Fibroblast of skin of abdomen (primary cell): ENCODE measurements around the gene VIPR2.

Experiments used
- DNase-seq: peaks from one replicate; pipeline ENCODE4 v3.0.0-alpha.2; 2013

The VIPR2 gene

DNA sequence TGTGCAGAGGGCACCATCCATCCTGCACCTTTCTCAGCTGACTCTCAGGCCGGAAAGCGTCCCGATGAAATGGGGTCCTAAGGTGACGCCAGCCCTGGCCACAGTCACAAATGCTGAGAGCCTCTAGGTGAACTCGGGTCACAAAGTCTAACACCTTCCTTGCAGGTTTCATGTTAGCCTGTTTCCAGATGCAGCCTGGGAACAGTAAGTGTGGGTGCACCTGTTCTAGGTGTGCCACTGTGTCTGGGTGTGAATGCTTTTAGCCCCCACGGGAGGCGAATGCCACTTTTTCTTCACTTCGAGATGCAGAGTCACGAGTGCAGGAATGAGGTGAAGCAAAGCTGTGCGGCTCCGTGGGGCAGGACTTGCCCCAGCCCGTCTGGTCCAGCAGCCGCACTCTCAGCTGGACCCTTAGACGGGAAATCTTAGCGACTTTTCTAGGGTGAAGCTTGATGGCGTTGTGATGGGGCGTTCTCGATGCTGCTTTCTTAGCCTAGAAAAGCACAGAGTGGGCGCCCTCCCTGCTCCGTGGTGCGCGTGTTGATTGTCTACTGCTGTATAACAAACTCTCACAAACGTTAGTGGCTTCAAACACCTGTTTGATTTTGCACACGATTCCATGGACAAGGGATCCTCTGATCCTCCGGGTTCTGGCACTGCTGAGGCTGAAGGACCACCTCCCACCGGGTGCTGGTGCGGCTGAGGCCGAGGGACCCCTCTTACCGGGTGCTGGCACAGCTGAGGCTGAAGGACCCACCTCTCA, 13.6 kb upstream of the VIPR2 start:
- no peak for DNase-seq

DNA sequence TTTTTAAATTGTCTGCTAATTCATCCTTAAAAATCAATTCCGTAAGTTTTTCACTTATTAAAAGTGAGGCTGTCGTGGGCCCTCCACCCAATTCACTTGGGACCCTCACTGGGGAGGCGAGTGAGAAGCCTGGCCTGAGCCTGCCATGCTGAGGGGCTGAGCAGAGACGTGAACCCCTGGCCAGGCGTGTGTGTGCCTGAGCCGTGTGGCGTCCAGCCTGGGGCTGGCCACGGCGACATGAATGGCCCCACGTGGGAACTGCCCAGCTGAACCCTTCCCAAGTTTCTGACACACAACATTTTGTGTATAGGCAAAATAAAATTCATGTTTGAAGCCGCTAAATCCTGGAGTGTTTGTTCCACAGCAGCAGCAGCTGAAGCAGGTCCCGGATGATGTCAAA, 13.0 kb upstream of the VIPR2 start:
- DNase-seq = no peak

DNA sequence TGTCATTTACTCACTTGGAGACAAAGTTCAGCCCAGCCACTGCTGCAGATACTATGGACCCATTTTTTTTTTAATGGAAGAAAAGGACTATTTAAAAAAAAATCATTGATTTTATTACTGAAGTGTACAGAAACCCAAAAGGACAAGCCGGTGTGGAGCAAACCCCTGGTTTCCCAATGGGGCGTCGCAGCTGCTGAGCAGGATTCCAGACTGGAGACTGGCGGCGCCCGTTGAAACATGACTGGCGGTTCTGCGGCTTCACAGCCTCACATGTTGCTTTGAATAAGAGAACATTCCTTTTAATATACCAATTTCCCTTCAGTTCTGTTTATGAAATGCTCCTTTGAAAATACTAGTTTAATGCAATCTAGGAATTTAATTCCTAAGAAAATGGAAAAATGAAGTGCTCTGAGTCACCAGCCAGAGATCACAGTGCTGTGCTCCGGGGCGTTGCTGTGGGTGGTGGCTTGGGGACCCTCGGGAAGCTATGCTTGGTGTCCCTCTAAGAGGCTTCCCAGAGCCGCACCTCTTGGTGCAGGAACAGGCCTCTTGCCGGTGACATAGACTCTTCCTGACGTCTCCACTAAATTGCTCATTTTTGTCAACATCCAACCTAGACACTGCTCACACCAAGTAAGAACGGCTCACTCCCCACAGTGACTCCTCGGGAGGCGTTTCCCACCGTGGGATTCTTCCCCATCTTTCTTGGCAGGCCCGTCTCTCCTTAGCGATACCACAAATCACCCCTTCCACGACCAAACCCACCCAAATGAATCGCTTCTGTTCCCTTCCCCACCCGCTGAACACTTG, 12.0 kb upstream of the VIPR2 start:
- no peak for DNase-seq

GRCh38 chr7:159155410-159155809, 10.7 kb upstream of the VIPR2 start:
- no peak for DNase-seq

DNA sequence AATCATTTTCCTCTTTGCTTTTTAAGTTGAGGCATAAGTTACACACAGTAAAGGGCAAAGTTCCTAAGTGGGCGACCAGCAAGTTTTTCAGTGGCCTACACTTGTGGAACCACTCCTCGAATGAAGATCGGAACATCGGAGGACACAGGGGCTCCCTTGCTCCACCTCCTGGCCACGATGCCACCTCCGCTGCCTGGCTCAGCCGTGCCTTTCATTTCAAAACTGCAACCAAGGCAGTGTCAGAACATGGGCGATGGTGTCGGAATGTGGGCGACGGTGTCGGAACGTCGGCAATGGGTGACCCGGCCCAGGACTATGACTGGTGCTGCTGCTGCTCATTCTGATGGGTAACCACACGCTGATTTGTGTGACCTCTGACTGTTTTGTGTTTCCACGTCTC, 9.6 kb upstream of the VIPR2 start:
- no peak for DNase-seq

GRCh38 chr7:159153511-159153910, 8.8 kb upstream of the VIPR2 start:
- DNase-seq = no peak

DNA sequence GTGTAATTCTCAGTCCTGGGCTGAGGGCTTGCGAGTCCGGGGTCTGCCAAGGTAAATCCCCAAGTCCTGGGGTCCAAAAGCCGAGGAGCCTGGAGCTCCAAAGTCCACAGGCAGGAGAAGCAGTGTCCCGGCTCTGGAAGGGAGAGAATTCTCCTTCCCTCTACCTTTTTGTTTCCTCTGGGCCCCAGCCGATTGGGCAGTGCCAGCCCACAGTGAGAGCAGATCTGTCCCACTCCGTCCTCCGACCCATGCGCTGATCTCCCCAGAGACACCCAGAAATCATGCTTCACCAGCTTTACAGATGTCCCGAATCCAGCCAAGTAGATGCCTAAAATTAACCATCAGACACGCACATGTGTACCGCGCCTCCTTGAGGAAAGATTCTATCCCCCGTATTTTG, 8.1 kb upstream of the VIPR2 start:
- no peak for DNase-seq

DNA sequence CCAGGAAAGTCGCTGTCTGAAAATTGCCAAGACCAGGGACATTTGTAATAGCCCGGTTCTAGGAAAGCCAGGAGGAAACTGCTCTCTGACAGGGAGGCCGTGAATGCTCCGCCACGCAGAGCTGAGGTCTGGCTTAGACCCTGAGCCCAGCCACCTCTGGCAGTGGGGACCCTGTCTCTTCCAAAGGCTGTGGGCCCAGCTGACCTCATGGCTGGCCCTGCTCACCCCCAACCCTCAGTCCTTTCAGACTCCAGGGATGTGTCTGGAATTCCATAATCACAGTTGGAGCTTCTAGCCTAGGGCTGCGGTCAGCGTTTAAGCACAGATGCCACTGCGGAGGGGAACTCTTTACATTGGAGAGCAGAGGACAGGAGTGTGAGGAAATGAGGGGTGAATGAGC, 6.6 kb upstream of the VIPR2 start:
- DNase-seq = no peak

DNA sequence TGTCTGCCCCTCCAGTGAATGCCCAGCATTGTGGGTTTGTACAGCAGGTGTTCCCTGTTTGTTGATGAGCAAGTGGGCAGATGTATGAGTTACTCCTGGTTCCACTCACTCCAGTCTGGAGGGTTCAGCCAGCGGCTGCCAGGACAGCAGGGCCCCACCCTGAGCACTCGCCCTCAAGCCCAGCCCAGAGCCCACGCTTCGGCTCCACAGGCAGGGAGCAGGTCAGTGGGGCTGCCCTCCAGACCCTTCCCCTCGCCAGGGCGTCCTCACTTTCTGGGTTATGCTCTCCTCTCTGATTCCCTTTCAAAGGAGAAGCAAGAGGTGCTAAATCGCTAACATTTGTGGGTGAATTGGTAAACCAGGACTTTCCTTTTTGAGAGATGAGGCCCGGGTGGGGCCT, 4.8 kb upstream of the VIPR2 start:
- DNase-seq = no peak

GRCh38 chr7:159148430-159149395, 4.0 kb upstream of the VIPR2 start:
- no peak for DNase-seq

DNA sequence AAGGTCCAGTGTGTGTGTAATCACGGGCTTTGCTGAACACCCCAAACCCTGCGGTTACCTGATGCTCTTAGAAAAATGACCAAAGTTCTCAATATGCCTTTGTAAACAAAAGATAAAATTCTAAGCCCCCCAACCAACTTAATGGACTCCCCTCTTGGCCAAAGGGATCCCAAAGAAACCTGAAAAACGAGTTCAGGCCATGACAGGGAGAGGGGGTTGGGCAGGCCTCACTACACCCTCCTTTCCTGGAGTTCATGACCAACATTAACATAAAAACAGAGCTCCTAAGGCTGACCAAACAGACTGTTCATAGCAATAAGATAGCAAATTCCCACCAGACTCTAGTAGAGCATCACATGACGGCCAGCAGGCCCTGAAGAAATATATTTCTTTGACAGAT, 3.0 kb upstream of the VIPR2 start:
- DNase-seq = no peak

DNA sequence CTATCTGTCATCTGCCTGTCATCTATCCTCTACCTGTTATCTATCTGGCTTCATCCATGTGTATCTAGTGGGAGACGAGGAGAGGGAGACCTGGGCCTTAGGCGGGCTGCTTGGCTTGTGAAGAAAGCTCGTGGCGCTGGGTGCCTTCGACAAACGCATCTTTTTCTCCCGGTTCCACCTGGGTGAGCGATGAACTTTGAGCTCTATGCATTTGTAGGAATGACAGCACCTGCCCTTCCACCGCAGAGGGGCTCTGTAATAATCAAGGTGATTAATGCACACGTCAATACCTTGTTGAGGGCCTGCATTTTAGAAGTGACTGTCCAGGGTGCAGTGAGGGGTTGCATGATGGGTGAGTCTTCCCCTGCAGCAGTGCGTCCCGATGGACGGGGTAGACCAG, 2.6 kb upstream of the VIPR2 start:
- no peak for DNase-seq

- DNase-seq = no peak
These were observed 1.6 kb upstream of the VIPR2 start for GRCh38 chr7:159146084-159146858.

DNA sequence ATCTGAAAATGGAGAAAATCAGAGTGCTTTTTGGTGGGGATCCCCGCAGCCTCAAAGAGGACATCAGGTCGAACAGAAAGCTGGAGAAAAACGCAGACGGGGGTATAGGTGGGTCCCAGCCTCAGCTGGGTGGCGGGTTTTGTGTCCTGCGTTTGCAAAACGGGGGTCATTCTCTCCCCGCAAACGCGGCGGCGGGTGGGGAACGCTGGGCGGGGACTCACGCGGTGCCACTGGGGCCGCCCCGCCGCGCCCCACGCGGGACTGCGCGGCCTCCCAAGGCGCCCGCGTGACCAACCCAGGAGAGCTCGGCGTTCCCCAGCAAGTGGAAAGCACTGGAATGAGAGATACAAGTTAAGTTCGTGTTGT, 806 bp upstream of the VIPR2 start:
- no peak for DNase-seq

GRCh38 chr7:159143780-159144757, 598 bp downstream of the VIPR2 start:
- DNase-seq = no peak

DNA sequence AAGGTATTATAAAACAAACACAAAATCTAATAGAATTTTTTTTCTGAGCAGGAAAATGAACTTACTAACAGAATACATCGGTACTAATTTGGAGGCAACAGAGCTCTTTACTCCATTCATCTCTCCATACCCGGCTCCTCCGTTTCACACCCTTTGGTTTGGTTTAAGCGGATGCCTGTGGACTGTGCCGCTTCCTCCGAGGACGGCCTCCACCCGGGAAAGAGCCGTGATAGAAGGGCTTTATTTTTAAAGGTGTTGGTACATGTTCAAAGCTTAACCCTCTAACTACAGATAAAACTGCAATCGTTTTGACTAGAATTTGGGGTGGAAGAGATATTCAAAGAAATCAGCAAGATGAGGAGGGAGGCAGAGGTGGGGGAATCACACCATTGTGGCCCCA, 1.9 kb downstream of the VIPR2 start:
- no peak for DNase-seq

GRCh38 chr7:159142199-159142598, 2.5 kb downstream of the VIPR2 start:
- DNase-seq = no peak

GRCh38 chr7:159141660-159142059, 3.0 kb downstream of the VIPR2 start:
- DNase-seq = no peak

GRCh38 chr7:159141167-159141566, 3.5 kb downstream of the VIPR2 start:
- no peak for DNase-seq

- no peak for DNase-seq
These were observed 4.3 kb downstream of the VIPR2 start for GRCh38 chr7:159140170-159140910.
